C4-2B (cell line): ENCODE data around the gene NHERF2.

ENCODE experiments used
- H3K27ac ChIP-seq: fragments of 450-650 bp; 2 replicates; pipeline ENCODE4 v1.5.1; 2017
- CTCF ChIP-seq: fragments of 450-650 bp; conservative IDR thresholded peaks from 2 replicates; pipeline ENCODE4 v1.5.1; 2017; ENCODE audit warnings: mild to moderate bottlenecking
- ZFX ChIP-seq: fragments of 450-650 bp; IDR thresholded peaks from 2 replicates; pipeline ENCODE4 v1.6.1; 2017

NHERF2 gene

DNA sequence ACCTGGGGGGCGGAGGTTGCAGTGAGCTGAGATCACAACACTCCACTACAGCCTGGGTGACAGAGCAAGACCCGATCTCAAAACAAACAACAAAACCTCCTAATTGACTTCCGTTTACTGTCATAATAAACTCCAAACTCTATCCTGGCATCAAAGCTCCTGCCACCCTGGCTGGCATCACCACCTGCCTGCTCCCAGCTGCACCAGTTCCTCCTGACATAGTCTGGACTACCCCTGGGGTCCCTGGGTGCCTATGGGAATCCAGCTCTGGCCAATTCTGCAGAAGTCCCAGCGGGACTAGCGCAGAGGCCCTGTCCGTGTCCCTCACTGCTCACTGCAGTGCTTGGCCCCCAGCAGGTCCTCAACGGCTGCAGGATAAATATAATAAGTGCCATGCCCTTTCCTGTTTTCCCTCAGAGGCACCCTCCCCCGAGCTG, 20.2 kb downstream of the NHERF2 start:
- peak overlapping the region; percentile 80 for H3K27ac ChIP-seq
- no peak for TF ChIP-seq CTCF
- TF ChIP-seq ZFX: no peak

DNA sequence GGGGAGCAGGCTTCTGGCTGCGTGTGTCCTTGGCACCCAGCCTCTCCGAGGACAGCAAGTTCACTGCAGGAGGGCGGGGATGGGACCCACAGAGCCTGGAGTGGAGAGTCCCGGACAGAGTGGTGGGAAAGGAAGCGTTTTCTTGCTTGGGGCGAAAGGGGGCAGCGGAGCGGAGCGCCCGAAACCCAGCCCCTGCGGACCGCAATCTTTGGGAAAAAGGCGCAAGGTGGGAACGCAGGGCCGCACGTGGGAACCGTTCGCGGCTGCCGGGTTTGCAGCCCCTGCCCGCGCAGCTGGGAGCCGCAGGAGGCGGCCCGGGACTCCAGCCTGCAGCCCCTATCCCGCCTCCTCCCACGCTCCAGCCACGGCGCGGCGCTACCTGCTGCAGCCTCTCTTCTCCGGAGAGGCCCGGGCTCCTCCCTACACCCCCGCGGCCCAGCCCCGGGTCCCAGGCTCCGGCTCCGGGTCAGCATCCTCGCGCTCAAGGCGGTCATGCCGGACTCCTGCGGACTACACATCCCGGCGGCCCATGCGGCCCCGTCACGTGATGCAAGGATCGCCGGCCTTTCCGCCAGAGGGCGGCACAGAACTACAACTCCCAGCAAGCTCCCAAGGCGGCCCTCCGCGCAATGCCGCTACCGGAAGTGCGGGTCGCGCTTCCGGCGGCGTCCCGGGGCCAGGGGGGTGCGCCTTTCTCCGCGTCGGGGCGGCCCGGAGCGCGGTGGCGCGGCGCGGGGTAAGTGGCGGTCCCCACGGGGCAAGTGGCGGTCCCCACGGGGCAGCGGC, 20.8 kb downstream of the NHERF2 start, which contains the start of the genes NTHL1 and TSC2:
NTHL1 (minus strand) TSS at position 505 of the 786 bp plus-strand sequence; CDS start at position 494, 11 bp downstream.
TSC2 (plus strand) TSS at position 656 of the 786 bp plus-strand sequence. CDS start 631 bp downstream, outside the sequence.
- TF ChIP-seq CTCF (no peak; the same call in 1 of the 2 replicates), ZFX (0 out of 2 replicates have a peak, but pooled peaks have one; percentile 56)
- peak within 1 kb of the TSS; percentile 80 for H3K27ac ChIP-seq

- peak overlapping the region; percentile 80 for H3K27ac ChIP-seq
- TF ChIP-seq CTCF (no peak), ZFX (peak; percentile 6; the same call in 1 of the 2 replicates)
Observed at GRCh38 chr16:2048116-2048543, 21.4 kb downstream of the NHERF2 start.

- H3K27ac ChIP-seq: no peak overlapping the region
- TF ChIP-seq ZFX (no peak), CTCF (no peak)
Observed at GRCh38 chr16:2053211-2053610, 26.5 kb downstream of the NHERF2 start.

- TF ChIP-seq ZFX: no peak
- TF ChIP-seq CTCF: no peak
- H3K27ac ChIP-seq: peak overlapping the region; percentile 58; the same call in 1 of the 2 replicates
Observed at GRCh38 chr16:2053897-2054296, 27.2 kb downstream of the NHERF2 start.

DNA sequence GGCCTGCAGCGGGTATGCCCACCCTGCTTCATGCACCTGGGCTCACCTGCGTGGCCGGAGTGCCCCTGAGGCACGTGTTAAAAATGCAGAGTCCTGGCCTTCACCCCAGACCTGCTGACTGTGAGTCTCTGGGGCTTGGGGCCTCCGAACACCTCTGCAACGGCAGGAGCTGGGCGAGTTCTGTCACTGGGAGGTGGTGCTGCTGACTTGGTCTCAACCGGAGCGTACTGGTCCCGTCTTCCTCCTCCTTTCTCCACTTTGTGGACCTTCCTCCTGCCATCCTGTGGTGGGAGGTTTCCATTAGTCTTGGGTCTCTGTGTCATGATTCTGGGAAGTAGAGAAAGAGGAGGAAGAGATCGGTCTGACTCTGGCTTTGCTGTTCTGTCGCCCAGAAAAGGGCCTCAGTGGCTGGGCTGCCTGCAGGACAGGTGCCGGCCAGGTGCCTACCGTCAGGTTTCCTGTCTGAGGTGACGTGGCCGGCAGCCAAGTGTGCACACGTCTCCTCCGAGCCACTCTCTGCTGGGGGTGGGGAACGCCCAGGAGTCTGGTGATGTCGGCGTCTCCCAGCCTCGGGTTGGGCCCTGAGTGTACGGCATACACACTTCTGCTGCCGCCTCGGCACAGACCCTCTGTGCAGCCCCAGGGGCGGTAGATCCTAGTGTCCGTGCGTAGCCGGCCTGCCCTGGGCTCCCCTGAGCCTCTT, 28.0 kb downstream of the NHERF2 start:
- H3K27ac ChIP-seq: peak overlapping the region; percentile 58
- TF ChIP-seq CTCF: no peak
- no peak for TF ChIP-seq ZFX

GRCh38 chr16:2056077-2056476, 29.4 kb downstream of the NHERF2 start:
- no peak overlapping the region for H3K27ac ChIP-seq
- TF ChIP-seq CTCF (no peak), ZFX (no peak)
